Liver (tissue), 3 donors: ENCODE data around the gene TSPOAP1.

Experiments used
- CTCF ChIP-seq: fragments of 150-350 bp; IDR thresholded peaks from 2 replicates; pipeline ENCODE4 v1.5.1; 2017; ENCODE audit warnings: improper control_type of control experiment, low read depth, low read length; ENCODE audit not compliant: missing input control
- EGR1 ChIP-seq, 2 donors: IDR thresholded peaks; 2 replicates each; pipeline ENCODE4 v1.6.1; 2016 to 2018; ENCODE audit warnings: antibody characterized with exemption in 2 of 2, low read depth in 2 of 2
- SP1 ChIP-seq: IDR thresholded peaks from 2 replicates; pipeline ENCODE4 v1.6.1; 2018; ENCODE audit warnings: antibody characterized with exemption, mild to moderate bottlenecking
- TF ChIP-seq, protein P1 (sequence below): IDR thresholded peaks from 2 replicates; pipeline ENCODE4 v1.6.1; 2016; ENCODE audit warnings: antibody characterized with exemption
- donor health status: healthy.
- donor health status: healthy.

DNA sequence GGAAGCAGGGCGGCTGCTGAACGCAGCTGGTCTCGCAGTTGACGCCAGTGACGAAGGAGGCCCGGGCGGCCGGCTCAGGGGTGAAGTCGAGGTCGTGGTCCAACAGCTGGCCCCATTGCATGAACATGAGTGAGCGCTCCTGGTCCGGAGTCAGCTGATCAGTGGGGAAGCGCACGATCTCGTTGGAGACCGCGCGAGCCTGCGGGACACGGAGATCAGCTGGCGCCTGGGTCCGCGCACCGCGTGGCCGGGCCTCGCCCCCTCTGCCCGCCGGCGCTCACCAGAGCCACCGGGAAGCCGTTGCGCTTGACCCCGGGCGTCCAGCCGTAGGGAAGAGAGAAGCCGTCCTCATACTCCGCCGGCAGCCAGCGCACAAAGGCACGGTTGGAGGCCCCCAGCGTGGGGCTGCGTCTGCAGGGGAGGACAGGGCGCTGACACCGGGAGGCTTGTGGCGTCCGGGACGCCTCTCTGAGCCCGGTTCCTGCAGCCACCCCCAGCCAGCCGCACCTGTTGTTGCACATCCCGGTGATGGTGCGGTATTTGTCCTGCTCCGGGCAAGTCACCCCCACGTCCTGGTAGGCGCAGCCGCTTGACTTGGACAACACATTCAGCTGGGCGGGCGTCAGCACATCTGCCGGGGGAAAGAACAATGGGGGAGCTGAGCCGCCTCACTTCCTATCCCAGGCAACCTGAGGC, 49.4 kb downstream of the TSPOAP1 start:
- TF ChIP-seq SP1: no peak
- TF ChIP-seq CTCF: no peak
- TF ChIP-seq, protein P1, sequence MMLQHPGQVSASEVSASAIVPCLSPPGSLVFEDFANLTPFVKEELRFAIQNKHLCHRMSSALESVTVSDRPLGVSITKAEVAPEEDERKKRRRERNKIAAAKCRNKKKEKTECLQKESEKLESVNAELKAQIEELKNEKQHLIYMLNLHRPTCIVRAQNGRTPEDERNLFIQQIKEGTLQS: no peak
- TF ChIP-seq EGR1 (IDR thresholded peaks at IDR 0.05; ENCODE audit: low read depth in 2 of 2): no peak
